HEK293T (cell line): Measurements from ENCODE around the gene MSANTD7.

Experiments used
- ARNT ChIP-seq: fragments of 450-650 bp; IDR thresholded peaks from 2 replicates; pipeline ENCODE4 v1.6.1; 2017; ENCODE audit warnings: mild to moderate bottlenecking
- ELF4 ChIP-seq: fragments of 450-650 bp; IDR thresholded peaks from 2 replicates; pipeline ENCODE4 v1.6.1; 2017; ENCODE audit warnings: antibody characterized with exemption

DNA sequence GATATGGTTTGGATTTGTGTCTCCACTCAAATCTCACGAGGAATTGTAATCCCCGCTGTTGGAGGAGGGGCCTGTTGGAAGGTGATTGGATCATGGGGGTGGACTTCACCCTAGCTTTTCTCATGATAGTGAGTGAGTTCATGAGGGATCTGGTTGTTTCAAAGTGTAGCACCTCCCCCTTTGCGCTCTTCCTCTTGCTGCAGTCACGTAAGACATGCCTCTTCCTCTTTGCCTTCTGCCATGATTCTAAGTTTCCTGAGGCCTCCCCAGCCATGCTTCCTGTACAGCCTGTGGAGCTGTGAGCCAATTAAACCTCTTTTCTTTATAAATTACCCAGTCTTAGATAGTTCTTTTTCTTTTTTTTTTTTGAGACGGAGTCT lies 17.3 kb upstream of the MSANTD7 start:
- TF ChIP-seq ELF4, result no peak
- TF ChIP-seq ARNT, result no peak
